GM12872 (cell line): ENCODE data around the gene GABRB3.

Experiments used
- CTCF ChIP-seq: IDR thresholded peaks from 3 replicates; pipeline ENCODE4 v1.5.1; 2011; ENCODE audit warnings: low read depth, mild to moderate bottlenecking, low read length, moderate library complexity; ENCODE audit not compliant: insufficient read depth

The GABRB3 gene

DNA sequence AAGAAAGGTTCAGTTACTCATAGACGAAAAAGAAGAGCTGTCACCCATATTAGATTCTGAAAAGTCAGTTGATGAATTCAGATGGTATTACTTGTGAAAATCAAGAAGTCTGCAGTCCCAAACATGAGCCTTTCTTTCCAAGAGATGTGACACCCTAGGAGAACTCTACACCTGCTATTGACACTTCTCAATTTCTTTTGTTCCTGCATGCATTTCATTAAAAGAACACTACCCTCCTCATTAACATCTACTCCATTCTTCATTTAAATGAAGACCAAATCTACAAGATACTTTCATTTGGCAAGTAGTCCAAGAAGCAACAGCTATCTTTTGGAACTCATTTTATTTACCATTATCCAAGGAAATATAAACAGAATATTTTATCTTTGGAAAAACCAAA, 6.6 kb downstream of the GABRB3 start:
- TF ChIP-seq CTCF = no peak

- no peak for TF ChIP-seq CTCF
These were observed 12.9 kb downstream of the GABRB3 start for GRCh38 chr15:26759986-26760385.

GRCh38 chr15:26758079-26758478, 14.8 kb downstream of the GABRB3 start:
- no peak for TF ChIP-seq CTCF

- no peak for TF ChIP-seq CTCF
These were observed 15.7 kb downstream of the GABRB3 start for GRCh38 chr15:26757141-26757540.

DNA sequence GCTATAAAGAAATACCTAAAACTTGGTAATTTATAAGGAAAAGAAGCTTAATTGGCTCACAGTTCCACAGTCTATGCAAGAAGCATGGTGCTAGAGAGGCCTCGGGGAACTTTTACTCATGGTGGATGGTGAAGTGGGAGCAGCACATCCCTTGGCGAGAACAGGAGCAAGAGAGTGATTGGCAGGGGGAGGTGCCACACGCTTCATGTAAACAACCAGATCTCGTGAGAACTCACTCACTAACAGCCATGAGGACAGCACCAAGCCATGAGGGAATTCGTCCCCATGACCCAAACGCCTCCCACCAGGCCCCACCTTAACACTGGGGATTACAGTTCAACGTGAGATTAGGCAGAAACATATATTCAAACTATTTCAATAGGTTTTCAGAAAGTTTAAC, 28.0 kb downstream of the GABRB3 start:
- TF ChIP-seq CTCF = no peak

DNA sequence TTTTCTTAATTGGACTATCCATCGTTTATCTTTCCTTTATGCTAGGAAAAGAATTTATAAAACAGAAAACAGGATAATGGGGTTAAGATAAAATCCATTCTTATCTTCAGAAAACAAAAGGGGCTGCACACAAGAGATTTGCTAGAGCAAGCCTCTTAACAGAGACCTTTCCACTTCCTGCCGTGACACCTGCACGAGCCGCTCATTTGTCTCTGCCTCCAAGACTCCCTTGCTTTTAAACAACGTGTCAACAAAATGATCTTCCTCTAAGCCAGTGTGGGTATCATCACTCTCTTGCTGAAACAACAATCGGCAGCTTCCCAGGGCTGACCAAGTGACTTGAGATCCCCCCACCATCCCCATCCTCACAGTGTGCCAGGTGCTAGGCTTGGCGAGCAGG, 33.1 kb downstream of the GABRB3 start:
- TF ChIP-seq CTCF = no peak

DNA sequence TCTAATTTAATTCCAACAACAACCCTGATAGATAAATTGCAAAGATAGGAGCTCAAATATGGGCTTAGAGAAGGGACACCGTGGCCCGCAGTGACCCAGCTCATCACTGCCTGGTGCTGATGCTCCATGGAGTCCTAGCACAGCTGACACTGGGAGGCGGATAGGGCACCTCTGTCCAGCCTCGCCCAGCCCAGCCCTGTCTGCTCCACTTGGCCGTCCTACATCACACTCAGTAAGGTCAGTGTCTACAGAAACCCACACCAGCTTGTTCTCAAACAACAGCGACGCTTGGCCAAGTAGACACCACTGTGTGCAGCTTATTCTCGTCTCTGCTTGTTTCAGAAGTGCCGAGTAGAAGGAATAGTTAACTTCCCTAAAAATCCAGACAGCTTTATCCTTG, 33.9 kb downstream of the GABRB3 start:
- no peak for TF ChIP-seq CTCF
